GM19035 (cell line): ENCODE data around the gene MYCBPAP.
"Not testable (repeated sequence)": the region's sequence is repeated elsewhere in the genome, so short reads cannot be mapped to it uniquely, and the experiment has no call there.

Experiments
- ATAC-seq: cut with Tn5 transposase; IDR thresholded peaks from one replicate; pipeline ENCODE4 v1.9.1; 2021; ENCODE audit not compliant: unreplicated experiment

MYCBPAP gene

DNA sequence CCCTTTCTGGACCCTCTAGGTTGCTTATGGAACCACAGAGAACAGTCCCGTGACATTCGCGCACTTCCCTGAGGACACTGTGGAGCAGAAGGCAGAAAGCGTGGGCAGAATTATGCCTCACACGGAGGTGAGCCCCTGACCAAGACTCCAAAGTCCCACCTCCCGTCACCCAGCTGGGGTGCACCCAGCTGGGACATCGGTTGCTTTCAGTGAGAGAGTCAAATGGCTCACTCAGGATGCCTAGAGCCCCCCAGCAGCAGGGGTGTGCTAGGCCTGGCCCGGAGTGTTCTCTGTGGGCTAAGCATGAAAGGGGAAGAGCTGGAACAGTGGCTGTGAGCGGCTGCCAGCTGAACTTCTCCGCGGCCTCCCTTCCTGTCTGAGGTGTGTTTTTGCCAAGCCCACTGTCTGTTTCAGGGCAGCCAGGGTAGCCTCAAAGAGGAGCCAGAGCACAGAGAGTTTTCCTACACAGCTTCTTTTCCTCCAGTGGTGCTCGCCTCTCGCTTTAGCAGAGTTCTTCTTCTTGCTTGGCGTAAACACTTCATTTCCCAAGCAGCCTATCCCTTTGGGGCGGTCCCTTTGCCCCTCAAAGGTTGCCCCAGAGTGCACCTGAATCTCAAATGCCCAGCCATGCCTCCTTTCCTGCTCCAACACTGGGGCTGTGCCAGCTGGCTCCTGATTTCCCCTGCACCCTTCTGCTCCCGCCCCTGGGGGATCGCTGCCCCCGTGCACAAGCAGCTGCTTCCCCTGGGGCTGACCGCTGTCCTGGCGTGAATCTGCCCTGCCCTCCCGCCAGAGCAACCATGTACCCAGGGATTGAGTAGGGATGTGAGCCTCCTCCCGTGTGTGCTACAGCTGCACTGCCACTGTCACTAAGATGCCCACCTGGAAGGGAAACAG is 37.0 kb upstream of the MYCBPAP start:
- no peak for ATAC-seq

DNA sequence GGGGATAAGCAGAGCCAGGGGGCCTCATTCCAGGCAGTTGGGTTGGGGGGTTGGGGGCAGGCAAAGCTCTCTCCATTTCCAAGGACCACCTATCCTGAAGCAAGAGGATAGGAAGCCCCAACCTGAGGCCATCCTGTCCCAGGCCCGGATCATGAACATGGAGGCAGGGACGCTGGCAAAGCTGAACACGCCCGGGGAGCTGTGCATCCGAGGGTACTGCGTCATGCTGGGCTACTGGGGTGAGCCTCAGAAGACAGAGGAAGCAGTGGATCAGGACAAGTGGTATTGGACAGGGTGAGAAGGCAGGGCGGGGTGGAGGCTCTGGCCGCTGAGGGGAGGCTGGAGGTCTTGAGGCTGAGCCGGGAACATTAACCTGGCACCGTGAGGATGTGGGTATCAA is 36.0 kb upstream of the MYCBPAP start:
- ATAC-seq, result no peak

DNA sequence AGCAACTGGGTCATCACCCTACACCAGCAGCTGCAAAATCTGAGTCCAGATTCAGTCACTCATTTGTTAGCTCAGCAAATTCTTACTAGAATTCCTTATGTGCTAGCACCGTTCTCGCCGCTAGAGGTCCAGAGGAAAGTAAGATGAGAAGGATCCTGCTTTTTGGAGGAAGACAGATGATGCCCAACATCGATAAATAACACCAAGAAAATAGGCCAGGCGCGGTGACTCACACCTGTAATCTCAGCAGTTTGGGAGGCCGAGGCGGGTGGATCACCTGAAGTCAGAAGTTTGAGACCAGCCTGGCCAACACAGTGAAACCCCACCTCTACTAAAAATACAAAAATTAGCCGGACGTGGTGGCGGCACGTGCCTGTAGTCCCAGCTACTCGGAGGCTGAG is 35.5 kb upstream of the MYCBPAP start:
- ATAC-seq, result not testable (repeated sequence)

DNA sequence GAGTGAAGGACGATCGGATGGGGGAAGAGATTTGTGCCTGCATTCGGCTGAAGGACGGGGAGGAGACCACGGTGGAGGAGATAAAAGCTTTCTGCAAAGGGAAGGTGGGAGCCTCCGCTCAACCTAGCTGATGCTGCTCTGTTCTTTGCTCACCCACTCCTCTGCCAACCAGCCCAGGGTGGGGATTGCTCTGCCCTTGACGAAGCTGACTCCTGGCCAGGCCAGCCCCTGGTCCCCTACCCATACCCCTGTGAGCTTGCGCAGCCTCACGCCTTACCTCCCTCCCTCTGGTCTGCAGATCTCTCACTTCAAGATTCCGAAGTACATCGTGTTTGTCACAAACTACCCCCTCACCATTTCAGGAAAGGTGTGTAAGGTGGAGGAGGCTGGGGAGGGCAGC is 34.3 kb upstream of the MYCBPAP start:
- no peak for ATAC-seq

DNA sequence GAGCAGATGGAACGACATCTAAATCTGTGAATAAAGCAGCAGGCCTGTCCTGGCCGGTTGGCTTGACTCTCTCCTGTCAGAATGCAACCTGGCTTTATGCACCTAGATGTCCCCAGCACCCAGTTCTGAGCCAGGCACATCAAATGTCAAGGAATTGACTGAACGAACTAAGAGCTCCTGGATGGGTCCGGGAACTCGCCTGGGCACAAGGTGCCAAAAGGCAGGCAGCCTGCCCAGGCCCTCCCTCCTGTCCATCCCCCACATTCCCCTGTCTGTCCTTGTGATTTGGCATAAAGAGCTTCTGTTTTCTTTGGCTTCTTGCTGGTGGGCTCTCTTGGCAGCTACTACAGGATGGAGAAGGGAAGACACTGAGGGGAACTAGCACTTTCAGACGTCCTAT is 33.7 kb upstream of the MYCBPAP start:
- no peak for ATAC-seq

DNA sequence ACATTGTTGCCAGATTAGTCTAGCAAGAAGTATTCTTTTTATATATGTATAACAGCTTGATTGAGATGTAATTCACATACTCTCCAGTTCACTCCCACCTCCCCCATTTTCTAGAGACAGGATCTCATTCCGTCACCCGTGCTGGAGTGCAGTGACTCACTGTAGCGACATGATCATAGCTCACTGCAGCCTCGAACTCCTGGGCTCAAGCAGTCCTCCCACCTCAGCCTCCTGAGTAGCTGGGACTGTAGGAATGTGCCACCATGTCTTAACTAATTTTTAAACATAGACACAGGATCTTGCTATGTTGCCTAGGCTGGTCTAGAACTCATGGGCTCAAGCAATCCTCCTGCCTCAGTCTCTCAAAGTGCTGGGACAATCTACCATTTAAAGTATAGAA is 32.9 kb upstream of the MYCBPAP start:
- ATAC-seq, result no peak

DNA sequence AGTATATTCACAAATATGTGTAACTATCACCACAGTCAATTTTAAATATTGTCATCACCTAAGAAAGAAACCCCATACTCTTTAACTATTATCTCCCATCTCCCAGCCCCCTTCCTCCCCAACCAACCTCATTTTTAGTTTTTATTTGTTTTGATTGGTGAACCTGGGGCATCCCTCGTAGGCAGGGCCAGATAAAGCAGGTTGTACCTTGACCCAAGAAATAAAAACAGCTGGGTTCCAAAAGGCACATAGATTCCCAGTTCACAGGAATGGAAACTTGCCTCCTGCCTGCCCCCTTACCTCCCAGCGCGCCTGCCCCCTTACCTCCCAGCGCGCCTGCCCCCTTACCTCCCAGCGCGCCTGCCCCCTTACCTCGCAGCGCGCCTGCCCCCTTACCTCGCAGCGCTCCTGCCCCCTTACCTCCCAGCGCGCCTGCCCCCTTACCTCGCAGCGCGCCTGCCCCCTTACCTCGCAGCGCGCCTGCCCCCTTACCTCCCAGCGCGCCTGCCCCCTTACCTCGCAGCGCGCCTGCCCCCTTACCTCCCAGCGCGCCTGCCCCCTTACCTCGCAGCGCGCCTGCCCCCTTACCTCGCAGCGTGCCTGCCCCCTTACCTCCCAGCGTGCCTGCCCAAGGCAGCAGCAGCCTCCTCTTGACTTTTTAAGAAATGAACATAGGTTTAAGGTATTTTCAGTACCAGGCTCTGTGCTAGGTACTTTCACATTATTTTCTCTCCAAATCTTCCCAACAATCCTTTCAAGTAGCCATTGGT is 32.3 kb upstream of the MYCBPAP start:
- not testable (repeated sequence) for ATAC-seq

DNA sequence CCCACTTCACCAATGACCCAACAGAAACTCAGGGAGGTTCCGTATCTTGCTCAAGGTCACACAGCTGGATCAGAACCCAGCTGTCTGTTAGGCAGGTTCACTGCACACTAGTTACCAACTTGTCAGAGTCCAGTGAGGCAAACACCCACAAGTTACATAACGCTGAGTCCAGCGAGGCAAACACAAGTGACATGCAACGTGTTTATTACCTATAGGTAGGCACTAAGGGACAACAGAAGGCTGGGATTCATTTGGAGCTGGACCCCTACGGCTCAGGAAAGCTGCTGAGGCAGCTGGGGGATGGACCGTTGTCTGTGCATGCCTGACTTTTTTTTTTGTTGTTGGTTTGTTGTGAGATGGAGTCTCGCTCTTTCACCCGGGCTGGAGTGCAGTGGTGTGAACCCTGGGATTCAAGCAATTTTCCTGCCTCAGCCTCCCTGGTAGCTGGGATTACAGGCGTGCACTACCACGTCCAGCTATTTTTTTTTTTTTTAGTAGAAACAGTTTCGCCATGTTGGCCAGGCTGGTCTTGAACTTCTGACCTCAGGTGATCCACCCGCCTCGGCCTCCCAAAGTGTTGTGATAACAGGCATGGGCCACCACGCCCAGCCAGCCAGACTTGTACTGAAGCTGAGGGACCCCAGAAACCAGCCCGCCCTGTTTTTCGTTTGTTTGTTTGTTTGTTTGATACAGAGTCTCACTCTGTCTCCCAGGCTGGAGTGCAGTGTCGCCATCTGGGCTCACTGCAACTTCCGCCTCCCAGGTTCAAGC is 31.5 kb upstream of the MYCBPAP start:
- no peak for ATAC-seq

DNA sequence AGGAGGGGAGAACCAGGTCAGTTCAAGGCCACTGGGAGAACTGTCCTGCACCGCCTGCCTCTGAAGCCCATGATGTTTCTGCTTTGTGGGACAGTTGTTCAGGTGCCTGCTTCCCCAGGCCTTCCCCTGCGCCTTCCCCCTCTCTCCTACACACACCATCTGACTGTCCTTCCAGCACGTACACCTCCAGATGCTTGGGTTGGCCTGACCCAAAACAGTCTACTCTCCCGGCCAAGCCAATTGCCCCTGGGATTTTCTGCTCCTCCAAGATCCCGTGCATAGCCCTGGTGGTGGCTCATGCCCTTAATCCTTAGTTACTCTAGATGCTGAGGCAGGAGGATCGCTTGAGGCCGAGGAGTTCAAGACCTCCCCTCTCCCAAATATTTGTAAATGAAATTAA is 30.3 kb upstream of the MYCBPAP start:
- no peak for ATAC-seq

DNA sequence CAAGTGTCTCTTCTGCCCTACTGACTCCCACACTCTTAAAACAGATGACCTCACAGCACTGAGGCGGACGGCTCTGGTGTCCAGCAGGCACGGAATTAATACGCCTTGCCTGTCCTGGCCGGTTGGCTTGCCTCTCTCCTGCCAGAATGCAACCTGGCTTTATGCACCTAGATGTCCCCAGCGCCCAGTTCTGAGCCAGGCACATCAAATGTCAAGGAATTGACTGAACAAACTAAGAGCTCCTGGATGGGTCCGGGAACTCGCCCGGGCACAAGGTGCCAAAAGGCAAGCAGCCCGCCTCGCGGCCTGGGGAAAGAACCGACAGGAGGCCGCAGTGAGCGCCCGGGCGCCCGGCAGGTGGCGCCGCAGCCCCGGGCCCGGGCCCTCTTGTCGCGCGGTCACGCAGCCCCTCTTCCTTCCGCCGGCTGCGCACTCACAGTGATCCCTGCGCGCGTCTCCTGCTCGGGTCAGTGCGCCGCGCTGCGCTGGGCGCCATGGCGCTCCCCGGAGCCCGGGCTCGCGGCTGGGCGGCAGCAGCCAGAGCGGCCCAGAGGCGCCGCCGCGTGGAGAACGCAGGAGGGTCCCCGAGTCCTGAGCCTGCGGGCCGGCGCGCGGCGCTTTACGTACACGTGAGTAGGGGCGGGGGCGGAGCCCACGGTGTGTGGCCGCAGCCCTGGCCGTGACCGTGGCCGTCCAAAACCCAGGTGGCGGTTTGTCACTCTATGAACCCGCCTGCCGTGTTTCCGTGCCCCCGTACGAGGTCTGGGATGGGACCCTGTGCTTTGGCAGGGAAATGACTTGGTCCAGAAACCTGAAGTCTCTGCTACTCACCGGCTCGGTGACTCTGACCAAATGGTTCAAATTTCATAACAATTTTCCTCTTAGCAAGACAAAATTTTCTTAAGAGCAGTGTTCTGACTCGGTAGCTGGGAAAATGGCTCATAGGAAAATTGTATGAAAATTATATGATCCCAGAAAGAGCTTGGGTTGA is 29.6 kb upstream of the MYCBPAP start, which contains the start of gene RSAD1:
RSAD1 (plus strand) TSS at position 470 of the 991 bp plus-strand sequence; CDS start at position 495, 25 bp downstream.
- ATAC-seq, result peak; percentile 90

DNA sequence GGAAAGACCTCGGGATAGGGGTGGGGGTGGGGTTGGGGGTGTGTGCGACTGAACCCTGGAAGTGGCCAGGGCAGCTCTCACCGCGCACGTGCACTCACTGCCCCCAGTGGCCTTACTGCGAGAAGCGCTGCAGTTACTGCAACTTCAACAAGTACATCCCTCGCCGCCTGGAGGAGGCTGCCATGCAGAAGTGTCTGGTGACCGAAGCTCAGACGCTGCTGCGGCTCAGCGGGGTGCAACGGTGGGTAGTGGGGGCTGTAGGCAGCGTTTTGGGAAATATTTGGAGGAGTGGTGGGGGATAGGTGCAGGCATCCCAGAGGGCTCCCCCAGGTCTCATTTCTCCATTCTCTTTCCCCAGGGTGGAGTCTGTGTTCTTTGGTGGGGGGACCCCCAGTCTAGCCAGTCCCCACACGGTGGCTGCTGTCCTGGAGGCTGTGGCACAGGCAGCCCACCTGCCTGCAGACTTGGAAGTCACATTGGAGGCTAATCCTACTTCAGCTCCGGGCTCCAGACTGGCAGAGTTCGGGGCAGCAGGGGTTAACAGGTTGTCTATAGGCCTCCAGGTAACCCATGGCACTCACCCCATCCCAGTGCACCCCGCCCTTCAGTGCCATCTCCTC is 28.6 kb upstream of the MYCBPAP start:
- no peak for ATAC-seq

DNA sequence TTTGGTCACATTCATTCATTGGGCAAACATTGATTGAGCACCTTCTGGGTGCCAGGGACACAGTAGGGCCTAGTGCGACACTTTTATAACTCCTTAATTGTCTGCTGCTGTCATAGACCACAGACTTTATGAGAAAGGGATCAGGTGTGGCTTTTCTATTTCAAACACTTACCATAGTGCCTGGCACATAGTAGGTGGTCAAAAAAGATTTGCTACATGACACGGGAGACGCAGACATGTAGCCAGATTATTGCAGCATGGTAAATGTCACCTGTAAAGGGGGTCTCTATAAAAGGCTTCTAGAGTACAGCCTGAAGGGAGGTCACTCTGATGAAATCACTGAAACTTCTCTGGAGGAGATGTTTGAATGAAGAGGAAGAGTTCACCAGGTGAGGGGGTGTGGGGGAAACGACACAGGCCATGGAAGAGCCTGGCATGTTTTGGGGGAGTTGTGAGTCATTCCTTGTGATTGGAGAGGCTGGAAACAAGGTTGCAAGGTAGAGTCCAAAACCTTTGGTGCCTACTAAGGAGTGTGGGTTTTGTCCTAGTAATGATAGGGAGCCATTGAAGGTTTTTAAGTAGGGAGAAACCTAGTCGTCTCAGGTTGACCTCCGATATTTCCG is 28.0 kb upstream of the MYCBPAP start:
- no peak for ATAC-seq

DNA sequence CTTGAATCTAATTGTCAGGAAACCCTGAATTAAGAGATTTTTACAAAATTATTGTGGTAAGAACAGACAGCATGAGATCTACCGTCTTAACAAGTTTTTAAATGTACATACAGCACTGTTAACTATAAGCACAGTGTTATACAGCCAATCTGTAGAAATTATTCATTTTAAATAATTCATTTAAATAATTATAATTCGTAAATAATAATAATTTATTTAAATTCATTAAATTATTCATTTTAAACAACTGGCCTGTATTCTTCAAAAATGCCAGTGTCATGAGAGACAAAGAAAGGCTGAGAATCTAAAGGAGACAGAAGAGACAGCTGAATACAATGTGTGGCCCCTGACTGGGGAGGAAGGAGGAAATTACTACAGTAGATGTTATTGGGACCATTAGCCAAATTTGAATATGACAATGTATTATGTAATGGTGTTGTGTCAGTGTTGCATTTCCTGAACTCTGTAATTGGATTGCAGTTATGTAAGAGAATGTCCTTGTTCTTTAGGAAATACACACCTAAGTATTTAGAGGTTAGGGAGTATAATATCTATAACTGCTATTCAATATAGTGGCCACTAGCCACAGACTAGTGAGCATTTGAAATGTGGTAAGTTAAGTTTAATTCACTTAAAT is 27.3 kb upstream of the MYCBPAP start:
- ATAC-seq, result no peak

DNA sequence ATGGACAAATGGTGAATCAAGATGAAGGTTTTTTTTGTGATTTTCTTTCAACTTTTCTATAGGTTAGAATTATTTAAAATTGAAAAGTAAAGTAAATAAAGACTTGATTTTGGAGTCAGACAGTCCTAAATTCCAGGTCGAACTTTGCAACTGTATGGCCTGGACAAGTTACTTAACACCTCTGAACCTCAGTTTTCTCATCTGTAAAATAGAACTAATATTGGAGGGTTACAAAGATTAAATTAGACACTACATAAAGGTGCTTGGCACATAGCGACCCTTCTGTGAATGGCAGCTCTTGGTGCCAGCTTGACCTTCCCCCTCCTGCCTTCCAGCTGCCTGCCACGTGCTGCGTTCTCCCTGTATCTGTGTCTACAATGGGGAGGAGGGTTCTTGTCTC is 26.6 kb upstream of the MYCBPAP start:
- ATAC-seq, result no peak

DNA sequence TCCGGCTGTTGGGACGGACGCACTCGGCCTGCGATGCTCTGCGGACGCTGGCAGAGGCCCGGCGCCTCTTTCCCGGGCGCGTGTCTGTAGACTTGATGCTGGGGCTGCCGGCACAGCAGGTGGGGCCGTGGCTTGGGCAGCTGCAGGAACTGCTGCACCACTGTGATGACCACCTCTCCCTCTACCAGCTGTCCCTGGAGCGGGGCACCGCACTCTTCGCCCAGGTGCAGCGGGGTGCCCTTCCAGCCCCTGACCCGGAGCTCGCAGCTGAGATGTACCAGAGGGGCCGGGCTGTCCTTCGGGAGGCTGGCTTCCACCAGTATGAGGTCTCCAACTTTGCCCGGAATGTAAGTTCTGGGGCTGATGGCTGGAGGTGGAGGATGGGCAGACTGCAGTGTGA is 26.1 kb upstream of the MYCBPAP start:
- no peak for ATAC-seq

DNA sequence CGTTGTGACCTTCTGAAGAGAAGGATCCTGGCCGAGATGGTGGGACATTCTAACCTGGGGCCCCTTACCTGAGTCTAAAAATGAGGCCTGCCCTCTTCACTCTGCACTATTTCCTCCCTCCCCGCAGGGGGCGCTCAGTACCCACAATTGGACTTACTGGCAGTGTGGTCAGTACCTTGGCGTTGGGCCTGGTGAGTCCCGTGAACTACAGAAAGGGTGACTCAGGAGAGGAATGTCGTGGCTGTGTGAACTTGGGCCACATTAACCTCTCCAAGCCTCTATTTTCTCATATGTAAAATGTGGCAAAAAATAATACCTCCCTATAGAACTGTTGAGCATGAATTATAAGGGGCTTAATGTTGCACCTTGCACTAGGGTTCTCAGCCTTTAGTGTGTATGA is 25.7 kb upstream of the MYCBPAP start:
- no peak for ATAC-seq

DNA sequence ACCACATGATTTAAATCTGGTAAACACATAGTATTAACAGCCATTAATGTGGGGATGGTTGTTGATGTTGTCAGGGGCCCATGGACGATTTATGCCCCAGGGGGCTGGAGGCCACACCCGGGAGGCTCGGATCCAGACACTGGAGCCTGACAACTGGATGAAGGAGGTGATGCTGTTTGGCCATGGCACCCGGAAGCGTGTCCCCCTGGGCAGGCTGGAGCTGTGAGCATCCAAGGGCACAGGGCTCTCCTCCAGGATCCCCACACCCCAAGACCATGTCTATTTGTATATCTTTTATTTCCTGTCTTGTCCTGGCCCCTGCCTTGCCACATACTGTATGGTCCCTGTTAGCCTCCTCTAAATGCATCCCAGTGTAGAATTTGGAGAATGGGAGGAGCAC is 25.0 kb upstream of the MYCBPAP start:
- ATAC-seq, result no peak

DNA sequence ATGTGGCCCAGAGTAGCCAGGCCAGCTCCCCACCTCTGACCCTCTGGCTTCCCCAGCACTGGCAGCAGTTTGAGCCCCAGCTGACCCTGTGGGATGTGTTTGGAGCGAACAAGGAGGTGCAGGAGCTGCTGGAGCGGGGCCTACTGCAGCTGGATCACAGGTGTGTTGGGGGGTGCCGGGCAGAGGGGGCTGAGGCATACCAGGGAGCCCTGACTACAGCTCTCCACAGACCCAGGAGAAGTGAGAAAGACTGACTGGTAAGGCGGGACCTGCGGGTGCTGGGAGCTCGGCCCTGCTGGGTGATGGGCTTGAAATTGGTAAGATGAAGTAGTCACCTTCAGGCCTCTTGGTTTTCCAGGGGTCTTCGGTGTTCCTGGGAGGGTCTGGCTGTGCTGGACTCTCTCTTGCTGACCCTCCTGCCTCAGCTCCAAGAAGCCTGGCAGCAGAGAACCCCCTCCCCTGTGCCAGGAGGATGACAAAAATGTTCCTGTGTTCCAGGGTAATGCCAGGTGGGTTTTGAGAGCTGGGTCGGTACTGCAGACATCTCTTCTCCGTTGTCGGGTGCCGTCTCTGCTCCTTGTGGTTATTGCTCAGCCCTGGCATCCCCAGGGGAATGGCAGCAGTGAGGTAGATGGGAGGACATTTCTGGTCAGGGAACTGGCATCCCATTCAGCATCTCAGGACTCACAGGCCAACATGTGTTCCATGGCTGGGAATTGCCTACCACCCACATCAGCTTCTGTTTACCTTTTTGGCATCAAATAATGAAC is 23.7 kb upstream of the MYCBPAP start:
- ATAC-seq, result no peak
